ENCODE results near the gene IVNS1ABP.

DNA sequence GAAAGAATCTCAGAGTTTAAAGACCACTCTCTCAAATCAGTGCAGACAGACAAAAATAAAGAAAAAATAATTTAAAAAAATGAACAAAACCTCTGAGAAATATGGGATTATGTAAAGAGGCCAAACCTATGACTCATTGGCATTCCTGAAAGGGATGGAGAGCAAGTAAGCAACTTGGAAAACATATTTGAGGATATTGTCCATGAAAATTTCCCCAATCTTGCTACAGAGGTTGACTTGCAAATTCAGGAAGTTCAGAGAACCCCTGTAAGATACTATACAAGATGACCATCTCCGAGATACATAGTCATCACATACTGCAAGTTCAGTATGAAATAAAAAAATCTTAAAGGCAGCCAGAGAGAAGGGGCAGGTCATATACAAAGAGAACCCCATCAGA lies 43.7 kb upstream of the IVNS1ABP start:
- no peak for TF ChIP-seq POLR2A (IDR thresholded peaks at IDR 0.05)
- TF ChIP-seq, protein P1, sequence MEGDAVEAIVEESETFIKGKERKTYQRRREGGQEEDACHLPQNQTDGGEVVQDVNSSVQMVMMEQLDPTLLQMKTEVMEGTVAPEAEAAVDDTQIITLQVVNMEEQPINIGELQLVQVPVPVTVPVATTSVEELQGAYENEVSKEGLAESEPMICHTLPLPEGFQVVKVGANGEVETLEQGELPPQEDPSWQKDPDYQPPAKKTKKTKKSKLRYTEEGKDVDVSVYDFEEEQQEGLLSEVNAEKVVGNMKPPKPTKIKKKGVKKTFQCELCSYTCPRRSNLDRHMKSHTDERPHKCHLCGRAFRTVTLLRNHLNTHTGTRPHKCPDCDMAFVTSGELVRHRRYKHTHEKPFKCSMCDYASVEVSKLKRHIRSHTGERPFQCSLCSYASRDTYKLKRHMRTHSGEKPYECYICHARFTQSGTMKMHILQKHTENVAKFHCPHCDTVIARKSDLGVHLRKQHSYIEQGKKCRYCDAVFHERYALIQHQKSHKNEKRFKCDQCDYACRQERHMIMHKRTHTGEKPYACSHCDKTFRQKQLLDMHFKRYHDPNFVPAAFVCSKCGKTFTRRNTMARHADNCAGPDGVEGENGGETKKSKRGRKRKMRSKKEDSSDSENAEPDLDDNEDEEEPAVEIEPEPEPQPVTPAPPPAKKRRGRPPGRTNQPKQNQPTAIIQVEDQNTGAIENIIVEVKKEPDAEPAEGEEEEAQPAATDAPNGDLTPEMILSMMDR (IDR thresholded peaks at IDR 0.05) = no peak

All from stomach (tissue), 4 donors.